Glutamatergic neuron (in vitro differentiated cells): Measurements from ENCODE around the gene ZNF579. TPM values are rescaled to one million over a fixed set of nuclear protein-coding genes. Genes with fewer than 3 reads are reported as not detected.

Experiments used
- DNase-seq: peaks from one replicate; pipeline ENCODE4 v3.0.0; 2022
- H3K27ac Mint-ChIP-seq: one replicate; pipeline ENCODE4 v1.8.0; 2020; ENCODE audit warnings: mild to moderate bottlenecking, mixed read lengths, inconsistent platforms; ENCODE audit not compliant: unreplicated experiment
- H3K27me3 Mint-ChIP-seq: one replicate; pipeline ENCODE4 v1.8.0; 2020; ENCODE audit warnings: mild to moderate bottlenecking, moderate library complexity, mixed read lengths, inconsistent platforms; ENCODE audit not compliant: unreplicated experiment
- H3K36me3 Mint-ChIP-seq: one replicate; pipeline ENCODE4 v1.8.0; 2020; ENCODE audit warnings: mild to moderate bottlenecking, mixed read lengths, inconsistent platforms; ENCODE audit not compliant: unreplicated experiment
- H3K4me1 Mint-ChIP-seq: one replicate; pipeline ENCODE4 v1.8.0; 2020; ENCODE audit warnings: mild to moderate bottlenecking, low read depth, mixed read lengths, inconsistent platforms; ENCODE audit not compliant: unreplicated experiment
- H3K4me3 Mint-ChIP-seq: one replicate; pipeline ENCODE4 v1.8.0; 2020; ENCODE audit warnings: mild to moderate bottlenecking, mixed read lengths, inconsistent platforms; ENCODE audit not compliant: unreplicated experiment
- H3K9me3 Mint-ChIP-seq: one replicate; pipeline ENCODE4 v1.8.0; 2020; ENCODE audit warnings: mild to moderate bottlenecking, moderate library complexity, mixed read lengths, inconsistent platforms; ENCODE audit not compliant: unreplicated experiment
- CTCF ChIP-seq: fragments of 200-600 bp; sonication (generic); IDR thresholded peaks from one replicate; pipeline ENCODE4 v1.5.0; 2021; ENCODE audit not compliant: partially characterized antibody, unreplicated experiment
- total RNA-seq: library from RNA; stranded (reverse); fragmentation: NEBNext Ultra II Directional; extraction: Animal tissue kit (Norgen Biotek cat#: 25700); gene quantifications from one replicate; pipeline ENCODE4 v1.2.1, GENCODE V29; 2021; ENCODE audit not compliant: unreplicated experiment

ZNF579 gene
- total RNA-seq, 1 donor from 2014 or later: 48.9 TPM

GRCh38 chr19:55581823-55582223 is 1.2 kb upstream of the ZNF579 start:
- H3K9me3 Mint-ChIP-seq: peaks cover 18% of the 10 kb centered on the region
- H3K4me3 Mint-ChIP-seq: peak overlapping the region; percentile 76
- no peak for DNase-seq

GRCh38 chr19:55581145-55581822 is 636 bp upstream of the ZNF579 start:
- H3K9me3 Mint-ChIP-seq: peaks cover 20% of the 10 kb centered on the region
- no peak for DNase-seq
- no peak for TF ChIP-seq CTCF
- peak overlapping the region; percentile 70 for H3K27ac Mint-ChIP-seq
- peak overlapping the region; percentile 76 for H3K4me3 Mint-ChIP-seq
- peaks cover 13% of the 10 kb centered on the region for H3K27me3 Mint-ChIP-seq
- H3K36me3 Mint-ChIP-seq: peaks cover 4% of the 10 kb centered on the region
- H3K4me1 Mint-ChIP-seq: peaks cover 4% of the 10 kb centered on the region

More at GRCh38 chr19:55581823-55582223, 1.2 kb upstream of the ZNF579 start:
- peaks cover 4% of the 10 kb centered on the region for H3K4me1 Mint-ChIP-seq
- peaks cover 11% of the 10 kb centered on the region for H3K27me3 Mint-ChIP-seq
- H3K27ac Mint-ChIP-seq: peak overlapping the region; percentile 72
- no peak for TF ChIP-seq CTCF
- peaks cover 4% of the 10 kb centered on the region for H3K36me3 Mint-ChIP-seq

GRCh38 chr19:55579766-55580621 is 654 bp downstream of the ZNF579 start:
- TF ChIP-seq CTCF: no peak
- H3K4me1 Mint-ChIP-seq: no peaks in the 10 kb centered on the region
- peak overlapping the region; percentile 97 for H3K4me3 Mint-ChIP-seq
- peak overlapping the region; percentile 92 for H3K27ac Mint-ChIP-seq
- DNase-seq: peak; percentile 64
- peaks cover 15% of the 10 kb centered on the region for H3K9me3 Mint-ChIP-seq
- peaks cover 16% of the 10 kb centered on the region for H3K27me3 Mint-ChIP-seq
- H3K36me3 Mint-ChIP-seq: peaks cover 4% of the 10 kb centered on the region

- Mint-ChIP-seq H3K36me3 (peaks cover 4% of the 10 kb centered on the region), H3K9me3 (peaks cover 16% of the 10 kb centered on the region), H3K4me1 (no peaks in the 10 kb centered on the region), H3K4me3 (peak overlapping the region; percentile 97), H3K27me3 (peaks cover 17% of the 10 kb centered on the region), H3K27ac (peak overlapping the region; percentile 92)
- DNase-seq: no peak
- no peak for TF ChIP-seq CTCF
These were observed 1.6 kb downstream of the ZNF579 start for GRCh38 chr19:55578761-55579747.
